Measurements from ENCODE around the gene SERBP1.
"Not testable (repeated sequence)": the region's sequence is repeated elsewhere in the genome, so short reads cannot be mapped to it uniquely, and the experiment has no call there.

Gene SERBP1

DNA sequence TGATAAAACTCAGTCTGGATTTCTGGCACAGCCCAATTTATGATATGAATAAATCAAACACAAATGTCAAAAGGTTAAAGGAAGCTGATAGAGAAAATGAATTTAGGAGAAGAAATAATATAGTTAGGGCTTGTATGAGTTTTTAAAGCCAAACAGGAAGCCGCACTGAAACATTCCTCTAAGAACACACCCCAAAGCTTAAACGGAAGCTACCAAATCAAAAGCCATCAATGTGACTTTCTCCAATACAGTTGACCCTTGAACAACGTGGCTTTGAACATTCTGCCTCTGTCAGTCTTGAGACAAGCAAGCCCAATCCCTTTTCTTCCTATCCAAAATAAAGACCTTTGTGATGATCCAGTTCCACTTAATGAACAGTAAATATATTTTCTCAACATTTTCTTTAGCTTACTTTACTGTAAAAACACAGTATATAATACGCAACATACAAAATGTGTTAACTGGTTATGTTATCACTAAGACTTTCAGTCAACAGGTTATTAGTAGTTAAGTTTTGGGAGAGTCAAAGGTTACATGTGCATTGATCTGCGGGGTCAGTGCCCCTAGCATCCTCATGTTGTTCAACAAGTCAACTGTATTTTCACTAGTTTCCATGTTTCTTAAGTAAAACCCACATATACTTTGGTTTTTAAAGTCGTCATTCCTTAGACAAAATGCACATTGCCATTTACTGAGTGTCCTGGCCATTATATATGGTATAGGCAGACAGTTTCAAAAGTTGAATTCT is 11.2 kb downstream of the SERBP1 start:
- ATAC-seq = no peak
- TF ChIP-seq TOX (CRISPR knock-in tag; IDR thresholded peaks at IDR 0.05; ENCODE audit: borderline replicate concordance) (no peak), TCF4 (CRISPR knock-in tag; IDR thresholded peaks at IDR 0.05; ENCODE audit: borderline replicate concordance) (no peak), GLIS3 (CRISPR knock-in tag; IDR thresholded peaks at IDR 0.05) (no peak), ZNF70 (CRISPR knock-in tag; IDR thresholded peaks at IDR 0.05) (no peak), PPARA (CRISPR knock-in tag; IDR thresholded peaks at IDR 0.05; ENCODE audit: borderline replicate concordance) (no peak), SNAI2 (CRISPR knock-in tag; IDR thresholded peaks at IDR 0.05) (no peak), OSR1 (CRISPR knock-in tag; IDR thresholded peaks at IDR 0.05) (no peak), RARB (CRISPR knock-in tag; IDR thresholded peaks at IDR 0.05) (no peak), BACH2 (CRISPR knock-in tag; IDR thresholded peaks at IDR 0.05; ENCODE audit: borderline replicate concordance) (no peak), CSDC2 (CRISPR knock-in tag; IDR thresholded peaks at IDR 0.05) (no peak)
- TF ChIP-seq, protein P1, sequence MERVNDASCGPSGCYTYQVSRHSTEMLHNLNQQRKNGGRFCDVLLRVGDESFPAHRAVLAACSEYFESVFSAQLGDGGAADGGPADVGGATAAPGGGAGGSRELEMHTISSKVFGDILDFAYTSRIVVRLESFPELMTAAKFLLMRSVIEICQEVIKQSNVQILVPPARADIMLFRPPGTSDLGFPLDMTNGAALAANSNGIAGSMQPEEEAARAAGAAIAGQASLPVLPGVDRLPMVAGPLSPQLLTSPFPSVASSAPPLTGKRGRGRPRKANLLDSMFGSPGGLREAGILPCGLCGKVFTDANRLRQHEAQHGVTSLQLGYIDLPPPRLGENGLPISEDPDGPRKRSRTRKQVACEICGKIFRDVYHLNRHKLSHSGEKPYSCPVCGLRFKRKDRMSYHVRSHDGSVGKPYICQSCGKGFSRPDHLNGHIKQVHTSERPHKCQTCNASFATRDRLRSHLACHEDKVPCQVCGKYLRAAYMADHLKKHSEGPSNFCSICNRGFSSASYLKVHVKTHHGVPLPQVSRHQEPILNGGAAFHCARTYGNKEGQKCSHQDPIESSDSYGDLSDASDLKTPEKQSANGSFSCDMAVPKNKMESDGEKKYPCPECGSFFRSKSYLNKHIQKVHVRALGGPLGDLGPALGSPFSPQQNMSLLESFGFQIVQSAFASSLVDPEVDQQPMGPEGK (CRISPR knock-in tag; IDR thresholded peaks at IDR 0.05; ENCODE audit: borderline replicate concordance) = no peak
- TF ChIP-seq, protein P2, sequence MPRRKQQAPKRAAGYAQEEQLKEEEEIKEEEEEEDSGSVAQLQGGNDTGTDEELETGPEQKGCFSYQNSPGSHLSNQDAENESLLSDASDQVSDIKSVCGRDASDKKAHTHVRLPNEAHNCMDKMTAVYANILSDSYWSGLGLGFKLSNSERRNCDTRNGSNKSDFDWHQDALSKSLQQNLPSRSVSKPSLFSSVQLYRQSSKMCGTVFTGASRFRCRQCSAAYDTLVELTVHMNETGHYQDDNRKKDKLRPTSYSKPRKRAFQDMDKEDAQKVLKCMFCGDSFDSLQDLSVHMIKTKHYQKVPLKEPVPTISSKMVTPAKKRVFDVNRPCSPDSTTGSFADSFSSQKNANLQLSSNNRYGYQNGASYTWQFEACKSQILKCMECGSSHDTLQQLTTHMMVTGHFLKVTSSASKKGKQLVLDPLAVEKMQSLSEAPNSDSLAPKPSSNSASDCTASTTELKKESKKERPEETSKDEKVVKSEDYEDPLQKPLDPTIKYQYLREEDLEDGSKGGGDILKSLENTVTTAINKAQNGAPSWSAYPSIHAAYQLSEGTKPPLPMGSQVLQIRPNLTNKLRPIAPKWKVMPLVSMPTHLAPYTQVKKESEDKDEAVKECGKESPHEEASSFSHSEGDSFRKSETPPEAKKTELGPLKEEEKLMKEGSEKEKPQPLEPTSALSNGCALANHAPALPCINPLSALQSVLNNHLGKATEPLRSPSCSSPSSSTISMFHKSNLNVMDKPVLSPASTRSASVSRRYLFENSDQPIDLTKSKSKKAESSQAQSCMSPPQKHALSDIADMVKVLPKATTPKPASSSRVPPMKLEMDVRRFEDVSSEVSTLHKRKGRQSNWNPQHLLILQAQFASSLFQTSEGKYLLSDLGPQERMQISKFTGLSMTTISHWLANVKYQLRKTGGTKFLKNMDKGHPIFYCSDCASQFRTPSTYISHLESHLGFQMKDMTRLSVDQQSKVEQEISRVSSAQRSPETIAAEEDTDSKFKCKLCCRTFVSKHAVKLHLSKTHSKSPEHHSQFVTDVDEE (CRISPR knock-in tag; IDR thresholded peaks at IDR 0.05) = no peak
- TF ChIP-seq, protein P3, sequence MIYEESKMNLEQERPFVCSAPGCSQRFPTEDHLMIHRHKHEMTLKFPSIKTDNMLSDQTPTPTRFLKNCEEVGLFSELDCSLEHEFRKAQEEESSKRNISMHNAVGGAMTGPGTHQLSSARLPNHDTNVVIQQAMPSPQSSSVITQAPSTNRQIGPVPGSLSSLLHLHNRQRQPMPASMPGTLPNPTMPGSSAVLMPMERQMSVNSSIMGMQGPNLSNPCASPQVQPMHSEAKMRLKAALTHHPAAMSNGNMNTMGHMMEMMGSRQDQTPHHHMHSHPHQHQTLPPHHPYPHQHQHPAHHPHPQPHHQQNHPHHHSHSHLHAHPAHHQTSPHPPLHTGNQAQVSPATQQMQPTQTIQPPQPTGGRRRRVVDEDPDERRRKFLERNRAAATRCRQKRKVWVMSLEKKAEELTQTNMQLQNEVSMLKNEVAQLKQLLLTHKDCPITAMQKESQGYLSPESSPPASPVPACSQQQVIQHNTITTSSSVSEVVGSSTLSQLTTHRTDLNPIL (CRISPR knock-in tag; IDR thresholded peaks at IDR 0.05; ENCODE audit: low read depth) = no peak
- TF ChIP-seq, protein P4, sequence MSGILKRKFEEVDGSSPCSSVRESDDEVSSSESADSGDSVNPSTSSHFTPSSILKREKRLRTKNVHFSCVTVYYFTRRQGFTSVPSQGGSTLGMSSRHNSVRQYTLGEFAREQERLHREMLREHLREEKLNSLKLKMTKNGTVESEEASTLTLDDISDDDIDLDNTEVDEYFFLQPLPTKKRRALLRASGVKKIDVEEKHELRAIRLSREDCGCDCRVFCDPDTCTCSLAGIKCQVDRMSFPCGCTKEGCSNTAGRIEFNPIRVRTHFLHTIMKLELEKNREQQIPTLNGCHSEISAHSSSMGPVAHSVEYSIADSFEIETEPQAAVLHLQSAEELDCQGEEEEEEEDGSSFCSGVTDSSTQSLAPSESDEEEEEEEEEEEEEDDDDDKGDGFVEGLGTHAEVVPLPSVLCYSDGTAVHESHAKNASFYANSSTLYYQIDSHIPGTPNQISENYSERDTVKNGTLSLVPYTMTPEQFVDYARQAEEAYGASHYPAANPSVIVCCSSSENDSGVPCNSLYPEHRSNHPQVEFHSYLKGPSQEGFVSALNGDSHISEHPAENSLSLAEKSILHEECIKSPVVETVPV (CRISPR knock-in tag; IDR thresholded peaks at IDR 0.05) = no peak
- TF ChIP-seq, protein P5, sequence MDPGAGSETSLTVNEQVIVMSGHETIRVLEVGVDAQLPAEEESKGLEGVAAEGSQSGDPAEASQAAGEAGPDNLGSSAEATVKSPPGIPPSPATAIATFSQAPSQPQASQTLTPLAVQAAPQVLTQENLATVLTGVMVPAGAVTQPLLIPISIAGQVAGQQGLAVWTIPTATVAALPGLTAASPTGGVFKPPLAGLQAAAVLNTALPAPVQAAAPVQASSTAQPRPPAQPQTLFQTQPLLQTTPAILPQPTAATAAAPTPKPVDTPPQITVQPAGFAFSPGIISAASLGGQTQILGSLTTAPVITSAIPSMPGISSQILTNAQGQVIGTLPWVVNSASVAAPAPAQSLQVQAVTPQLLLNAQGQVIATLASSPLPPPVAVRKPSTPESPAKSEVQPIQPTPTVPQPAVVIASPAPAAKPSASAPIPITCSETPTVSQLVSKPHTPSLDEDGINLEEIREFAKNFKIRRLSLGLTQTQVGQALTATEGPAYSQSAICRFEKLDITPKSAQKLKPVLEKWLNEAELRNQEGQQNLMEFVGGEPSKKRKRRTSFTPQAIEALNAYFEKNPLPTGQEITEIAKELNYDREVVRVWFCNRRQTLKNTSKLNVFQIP (CRISPR knock-in tag; IDR thresholded peaks at IDR 0.05; ENCODE audit: borderline replicate concordance, low read depth) = no peak

DNA sequence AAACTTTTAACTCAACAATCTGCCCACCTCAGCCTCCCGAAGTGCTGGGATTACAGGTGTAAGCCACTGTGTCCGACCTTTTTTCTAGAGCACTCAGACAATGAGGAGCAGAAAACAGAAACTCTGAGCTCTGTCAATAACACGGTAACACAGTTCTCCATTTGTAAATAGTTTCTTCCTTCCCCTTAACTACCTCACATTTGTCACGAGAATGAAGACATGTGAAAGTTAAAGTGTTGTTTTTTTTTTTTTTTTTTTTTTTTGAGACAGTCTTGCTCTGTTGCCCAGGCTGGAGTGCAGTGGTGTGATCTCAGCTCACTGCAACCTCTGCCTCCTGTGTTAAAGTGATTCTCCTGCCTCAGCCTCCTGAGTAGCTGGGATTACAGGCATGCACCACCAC is 12.5 kb downstream of the SERBP1 start:
- ATAC-seq = not testable (repeated sequence)

DNA sequence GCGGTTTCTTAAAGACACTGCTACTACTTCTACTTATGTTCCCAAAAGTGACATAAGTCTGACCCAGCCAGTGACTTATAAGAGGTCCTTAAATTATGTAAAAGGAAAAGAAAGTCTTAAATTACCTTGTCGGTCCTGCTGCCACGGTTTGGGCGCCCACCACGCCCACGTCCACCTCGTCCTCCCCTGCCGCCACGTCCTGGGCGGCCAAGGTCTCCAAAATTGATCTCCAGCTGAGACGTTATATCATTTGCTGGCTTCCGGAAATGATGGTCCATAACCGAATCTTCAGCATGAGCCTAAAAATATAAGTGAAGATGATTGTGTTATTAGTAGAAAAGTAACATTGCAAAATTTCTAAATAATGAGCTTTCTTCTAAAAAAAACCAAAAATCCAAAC is 15.2 kb downstream of the SERBP1 start:
- no peak for ATAC-seq
- TF ChIP-seq ZFP30 (CRISPR knock-in tag; IDR thresholded peaks at IDR 0.05) = no peak
- TF ChIP-seq, protein P5 (CRISPR knock-in tag; IDR thresholded peaks at IDR 0.05; ENCODE audit: borderline replicate concordance, low read depth) = no peak
- no peak for TF ChIP-seq ZC3H10 (CRISPR knock-in tag; IDR thresholded peaks at IDR 0.05)
- no peak for TF ChIP-seq ARNTL (CRISPR knock-in tag; IDR thresholded peaks at IDR 0.05; ENCODE audit: borderline replicate concordance, low read depth)
- no peak for TF ChIP-seq GLIS3 (CRISPR knock-in tag; IDR thresholded peaks at IDR 0.05)
- no peak for TF ChIP-seq ZNF70 (CRISPR knock-in tag; IDR thresholded peaks at IDR 0.05)
- TF ChIP-seq CSDC2 (CRISPR knock-in tag; IDR thresholded peaks at IDR 0.05) = no peak
- TF ChIP-seq TOX (CRISPR knock-in tag; IDR thresholded peaks at IDR 0.05; ENCODE audit: borderline replicate concordance) = no peak
- TF ChIP-seq ZNF565 (CRISPR knock-in tag; conservative IDR thresholded peaks at IDR 0.05; ENCODE audit: low read depth) = no peak
- no peak for TF ChIP-seq RARB (CRISPR knock-in tag; IDR thresholded peaks at IDR 0.05)
- TF ChIP-seq PPARA (CRISPR knock-in tag; IDR thresholded peaks at IDR 0.05; ENCODE audit: borderline replicate concordance) = no peak
- no peak for TF ChIP-seq TCF4 (CRISPR knock-in tag; IDR thresholded peaks at IDR 0.05; ENCODE audit: borderline replicate concordance)
- TF ChIP-seq, protein P4 (CRISPR knock-in tag; IDR thresholded peaks at IDR 0.05) = no peak
- TF ChIP-seq ESRRG (CRISPR knock-in tag; IDR thresholded peaks at IDR 0.05) = no peak
- TF ChIP-seq, protein P2 (CRISPR knock-in tag; IDR thresholded peaks at IDR 0.05) = no peak
